K562 (cell line): ENCODE results near the gene MYO1D. TPM values are rescaled to one million over a fixed set of nuclear protein-coding genes. Genes with fewer than 3 reads are reported as not detected.

Experiments
- ATAC-seq: fragments of 200-7000 bp; cut with Tn5 transposase; 3 replicates; pipeline ENCODE4 v1.9.1; 2020; ENCODE audit warnings: moderate library complexity
- BruUV-seq: library from RNA; stranded (reverse); fragments of 400-500 nt; replicated peaks from 2 replicates; lab custom pipeline; 2021; lab: Mats Ljungman, UMichigan
- CTCF ChIA-PET: fragments of 300-600 bp; formaldehyde crosslinking; extraction: SDS; loops from one replicate; lab custom pipeline; 2021; ENCODE audit warnings: low intra/inter-chr PET ratio; lab: Yijun Ruan, JAX
- POLR2A ChIA-PET: fragments of 300-600, 350-650 bp; sonication (Branson Sonifier 250); formaldehyde crosslinking; extraction: SDS; loops from one replicate; lab custom pipeline; 2021; ENCODE audit warnings: antibody characterized with exemption, inconsistent platforms; lab: Yijun Ruan, JAX
- DNase-seq, 4 experiments: peaks; one replicate each; pipeline versions ENCODE4 v3.0.0 to v3.0.0-alpha.2; 2011 to 2018; ENCODE audit warnings: low spot score in 3 of 4, mixed read lengths in 3 of 4; ENCODE audit errors: extremely low read depth in 1 of 4
- FAIRE-seq: peaks from 2 replicates; lab custom pipeline; 2011; peaks lifted over from hg19 to GRCh38; lab: Jason Lieb, UNC
- H2AFZ ChIP-seq: 2 replicates; pipeline ENCODE4 v1.6.0; 2011; ENCODE audit warnings: low read depth, low read length, control low read depth, inconsistent platforms
- H3K27ac ChIP-seq: fragments of 200-600 bp; 3 replicates; pipeline ENCODE4 v1.8.0; 2011; ENCODE audit warnings: low read depth, mild to moderate bottlenecking, control low read depth, inconsistent platforms, low read length, moderate library complexity, mixed read lengths; ENCODE audit errors: extremely low read depth
- H3K27me3 ChIP-seq, 2 experiments: fragments of 300-600 bp in 1 of 2; 2 replicates in 1 of 2; 3 replicates in 1 of 2; pipeline versions ENCODE4 v1.6.0 to v1.8.0; 2011; ENCODE audit warnings: inconsistent platforms in 2 of 2, low read length in 2 of 2, mild to moderate bottlenecking in 1 of 2, mixed read lengths in 1 of 2, moderate library complexity in 1 of 2; ENCODE audit not compliant: control insufficient read depth in 2 of 2, insufficient read depth in 2 of 2
- H3K36me3 ChIP-seq: fragments of 300-600 bp; 3 replicates; pipeline ENCODE4 v1.8.0; 2011; ENCODE audit warnings: mild to moderate bottlenecking, low read length, inconsistent platforms; ENCODE audit not compliant: control insufficient read depth, insufficient read depth
- H3K4me1 ChIP-seq, 2 experiments: fragments of 200-600 bp in 1 of 2; replicated peaks in 1 of 2; 2 replicates in 1 of 2; 3 replicates in 1 of 2; pipeline versions ENCODE4 v1.5.1 to v1.8.0; 2011; ENCODE audit warnings: inconsistent platforms in 2 of 2, low read length in 2 of 2, mild to moderate bottlenecking in 1 of 2, mixed read lengths in 1 of 2, moderate library complexity in 1 of 2; ENCODE audit not compliant: control insufficient read depth in 2 of 2, insufficient read depth in 2 of 2
- H3K4me2 ChIP-seq: 2 replicates; pipeline ENCODE4 v1.6.1; 2011; ENCODE audit warnings: low read length, control low read depth, inconsistent platforms, mixed read lengths; ENCODE audit not compliant: insufficient read depth
- H3K4me3 ChIP-seq: fragments of 200-600 bp; sonication (generic), shearing (Covaris generic); 2 replicates; pipeline ENCODE4 v1.5.1; 2016; ENCODE audit warnings: control low read depth, inconsistent platforms
- H3K79me2 ChIP-seq: fragments of 200-600 bp; 3 replicates; pipeline ENCODE4 v1.8.0; 2011; ENCODE audit warnings: low read length, inconsistent platforms; ENCODE audit not compliant: control insufficient read depth, insufficient read depth
- H3K9ac ChIP-seq, 2 experiments: 2 replicates each; pipeline versions ENCODE4 v1.6.0 to v1.6.1; 2011; ENCODE audit warnings: low read depth in 2 of 2, low read length in 2 of 2, control low read depth in 1 of 2, inconsistent platforms in 1 of 2, mild to moderate bottlenecking in 1 of 2, mixed read lengths in 1 of 2; ENCODE audit not compliant: insufficient read depth in 1 of 2
- H3K9me1 ChIP-seq: one replicate; pipeline ENCODE4 v1.6.0; 2011; ENCODE audit warnings: inconsistent platforms, mild to moderate bottlenecking, low read length, moderate library complexity; ENCODE audit not compliant: control insufficient read depth, insufficient read depth
- H3K9me3 ChIP-seq: replicated peaks from 2 replicates; pipeline ENCODE4 v1.5.1; 2011; ENCODE audit warnings: low read depth, low read length, inconsistent platforms; ENCODE audit not compliant: control insufficient read depth, insufficient read depth
- H4K20me1 ChIP-seq: replicated peaks from 2 replicates; pipeline ENCODE4 v1.6.1; 2011; ENCODE audit warnings: low read length, inconsistent platforms, mixed read lengths; ENCODE audit not compliant: control insufficient read depth, insufficient read depth
- ATF4 ChIP-seq: fragments of 450-650 bp; formaldehyde crosslinking; IDR thresholded peaks from 2 replicates; pipeline ENCODE4 v1.4.0; 2022; ENCODE audit warnings: mild to moderate bottlenecking, moderate library complexity
- BHLHE40 ChIP-seq: IDR thresholded peaks from 2 replicates; pipeline ENCODE4 v1.6.1; 2011; ENCODE audit warnings: low read length, improper control_type of control experiment
- BRF2 ChIP-seq: IDR thresholded peaks from 3 replicates; pipeline ENCODE4 v1.6.1; 2011; ENCODE audit warnings: borderline replicate concordance, mild to moderate bottlenecking; ENCODE audit not compliant: insufficient read length, insufficient read depth
- CEBPZ ChIP-seq: fragments of 150-350 bp; IDR thresholded peaks from 2 replicates; pipeline ENCODE4 v1.6.1; 2014; ENCODE audit warnings: low read depth, mild to moderate bottlenecking, low read length, borderline replicate concordance
- HDAC8 ChIP-seq: fragments of 450-650 bp; IDR thresholded peaks from 2 replicates; pipeline ENCODE4 v1.6.1; 2016; ENCODE audit warnings: mild to moderate bottlenecking, missing genetic modification characterization, moderate library complexity, missing compliant biosample characterization
- KDM5B ChIP-seq: fragments of 200-600 bp; sonication (generic); IDR thresholded peaks from 2 replicates; pipeline ENCODE4 v1.6.1; 2012; ENCODE audit warnings: low read depth, mild to moderate bottlenecking, moderate library complexity, low read length, control low read depth, inconsistent platforms; ENCODE audit not compliant: insufficient replicate concordance
- MAFG ChIP-seq: fragments of 450-650 bp; conservative IDR thresholded peaks from 2 replicates; pipeline ENCODE4 v1.6.1; 2016; ENCODE audit warnings: missing genetic modification characterization, missing compliant biosample characterization
- MAFK ChIP-seq: IDR thresholded peaks from 2 replicates; pipeline ENCODE4 v1.6.1; 2011; ENCODE audit warnings: low read length, improper control_type of control experiment
- MCM3 ChIP-seq: fragments of 450-650 bp; IDR thresholded peaks from 2 replicates; pipeline ENCODE4 v1.6.1; 2016
- MYC ChIP-seq, 2 experiments: fragments of 250-450 bp in 1 of 2; sonication (Bioruptor Pico) in 1 of 2; IDR thresholded peaks; 2 replicates each; pipeline versions ENCODE4 v1.5.1 to v1.6.1; 2012 to 2021; ENCODE audit warnings: low read depth in 2 of 2, borderline replicate concordance in 1 of 2, improper control_type of control experiment in 1 of 2, low read length in 1 of 2, mild to moderate bottlenecking in 1 of 2, moderate library complexity in 1 of 2
- POU5F1 ChIP-seq: fragments of 150-350 bp; IDR thresholded peaks from 2 replicates; pipeline ENCODE4 v1.6.1; 2014; ENCODE audit warnings: borderline replicate concordance, low read length, low read depth, mild to moderate bottlenecking; ENCODE audit not compliant: partially characterized antibody
- RAD21 ChIP-seq, 2 experiments: fragments of 250-450 bp in 1 of 2; fragments of 450-650 bp in 1 of 2; sonication (Bioruptor Pico) in 1 of 2; formaldehyde crosslinking in 1 of 2; IDR thresholded peaks in 1 of 2; conservative IDR thresholded peaks in 1 of 2; 2 replicates each; pipeline versions ENCODE4 v1.4.0 to v1.8.0; 2020 to 2022; ENCODE audit warnings: mild to moderate bottlenecking in 2 of 2, moderate library complexity in 1 of 2
- XRCC5 ChIP-seq: fragments of 200-400 bp; formaldehyde crosslinking; IDR thresholded peaks from 2 replicates; pipeline ENCODE4 v1.6.1; 2017; ENCODE audit warnings: low read depth, mild to moderate bottlenecking, low read length
- ZNF444 ChIP-seq: fragments of 250-450 bp; sonication (Bioruptor Pico); IDR thresholded peaks from 2 replicates; pipeline ENCODE4 v1.4.0; 2020; ENCODE audit warnings: mild to moderate bottlenecking, moderate library complexity
- ZNF668 ChIP-seq: fragments of 250-450 bp; sonication (Bioruptor Pico); IDR thresholded peaks from 2 replicates; pipeline ENCODE4 v1.8.0; 2022; ENCODE audit warnings: mild to moderate bottlenecking, inconsistent platforms
- WGBS: fragments of 100-300 bp; shearing (Covaris generic); methylation state at CpG from one replicate; pipeline ENCODE4 v1.1.6; 2016; ENCODE audit warnings: low coverage, mixed read lengths; ENCODE audit not compliant: insufficient coverage; ENCODE audit errors: missing lambda C conversion rate; 5-methylcytosine and 5-hydroxymethylcytosine counted together
- in situ Hi-C: fragments of 300-500 bp; cut with MboI; formaldehyde crosslinking; loops from 4 replicates; pipeline ENCODE4 v1.15.0; 2018; ENCODE audit warnings: inconsistent platforms, mixed read lengths
- intact Hi-C: fragments of 100-400 bp; cut with micrococcal nuclease; formaldehyde crosslinking; loops from 2 replicates; pipeline ENCODE4 v1.14.2; 2022
- polyA plus RNA-seq, 8 experiments: library from polyadenylated mRNA; depleted of rRNA in 4 of 8; stranded (reverse) in 5 of 8; unstranded in 3 of 8; fragments of >200 nt; fragmentation: Nextera tagmentation in 2 of 8; fragmentation: Illumina TruSeq in 1 of 8; extraction: Ambion mirVana in 2 of 8; extraction: Trizol in 1 of 8; gene quantifications; 2 replicates each; pipeline versions ENCODE4 v1.2.1 to v1.2.3, GENCODE V29; 2011 to 2014; ENCODE audit warnings: inconsistent platforms in 1 of 8, missing spikeins in 1 of 8
- total RNA-seq, 7 experiments: library from RNA; depleted of rRNA in 6 of 7; stranded (reverse); fragments of >200 nt in 6 of 7; fragmentation: Illumina TruSeq in 2 of 7; extraction: Trizol in 2 of 7; gene quantifications; 2 replicates each; pipeline versions ENCODE4 v1.2.1 to v1.2.3, GENCODE V29; 2011 to 2021; ENCODE audit warnings: low replicate concordance in 1 of 7

Gene MYO1D
- total and polyA plus RNA-seq, 9 of the 15 experiments (the other 6 are each of a cell fraction or from before 2014, with no cell fraction given): 2.1 to 71.2 (median 45.4) TPM

GRCh38 chr17:32656886-32657285, 220.0 kb downstream of the MYO1D start:
- intact Hi-C loops (loop anchor here (10.0 kb wide), 1 partner anchor 172 kb away; the partner anchor contains the start of gene CDK5R1), in situ Hi-C loops (no loop called here)
- ATAC-seq (no peak), DNase-seq (no peak), FAIRE-seq (no peak)
- H3K9ac ChIP-seq: no peak overlapping the region
- no peaks in the 10 kb centered on the region for H3K4me1 ChIP-seq
- no peaks in the 10 kb centered on the region for H3K79me2 ChIP-seq
- CTCF ChIA-PET: no interaction called here
- H3K36me3 ChIP-seq: peaks cover 55% of the 10 kb centered on the region
- no peaks in the 10 kb centered on the region for H3K9me3 ChIP-seq
- no peaks in the 10 kb centered on the region; the same call in 1 of the 2 replicates for H4K20me1 ChIP-seq
- no peaks in the 10 kb centered on the region for H3K27me3 ChIP-seq
- no TSS peak for BruUV-seq
- H3K4me2 ChIP-seq: no peak overlapping the region
- no peaks in the 10 kb centered on the region for H3K9me1 ChIP-seq
- no peak overlapping the region for H3K4me3 ChIP-seq
- 31% methylated on average over 1 of the region's 1 CpG for WGBS
- H3K27ac ChIP-seq: no peak overlapping the region
- POLR2A ChIA-PET: no interaction called here
- no peak overlapping the region for H2AFZ ChIP-seq
- TF ChIP-seq MYC (IDR thresholded peaks at IDR 0.05; ENCODE audit: low read depth, low read length) (no peak), MYC (CRISPR knock-in tag; IDR thresholded peaks at IDR 0.05; ENCODE audit: borderline replicate concordance, low read depth) (no peak), BRF2 (no peak), ZNF444 (no peak), RAD21 (CRISPR knock-in tag; conservative IDR thresholded peaks at IDR 0.05 in 1 of 2, IDR thresholded peaks at IDR 0.05 in 1 of 2) (no peak), CEBPZ (no peak), MAFG (tag) (no peak), MAFK (no peak), POU5F1 (no peak), BHLHE40 (no peak), MCM3 (no peak), ATF4 (no peak), ZNF668 (CRISPR knock-in tag) (no peak), XRCC5 (no peak), KDM5B (no peak), HDAC8 (tag) (no peak)
